Choroid plexus epithelial cell (primary cell): ENCODE data around the gene PICK1.

Experiments
- DNase-seq: peaks from one replicate; pipeline ENCODE4 v3.0.0-alpha.2; 2010; ENCODE audit warnings: low read depth
- H3K4me3 ChIP-seq: 2 replicates; pipeline ENCODE4 v1.5.1; 2011; ENCODE audit warnings: low read depth, mild to moderate bottlenecking, control low read depth, low read length, moderate library complexity
- CTCF ChIP-seq: conservative IDR thresholded peaks from 2 replicates; pipeline ENCODE4 v1.5.1; 2011; ENCODE audit warnings: low read depth, mild to moderate bottlenecking, control low read depth, inconsistent platforms, low read length, moderate library complexity

PICK1 gene

GRCh38 chr22:38017939-38018885 is 39.0 kb upstream of the PICK1 start:
- TF ChIP-seq CTCF: no peak
- DNase-seq: no peak

GRCh38 chr22:38018938-38019827 is 38.0 kb upstream of the PICK1 start:
- no peak for TF ChIP-seq CTCF
- no peak for DNase-seq

More at GRCh38 chr22:38017939-38018885, 39.0 kb upstream of the PICK1 start:
- H3K4me3 ChIP-seq: no peak overlapping the region

GRCh38 chr22:38021206-38021605 is 36.0 kb upstream of the PICK1 start:
- no peak overlapping the region for H3K4me3 ChIP-seq
- TF ChIP-seq CTCF: no peak
- DNase-seq: no peak

More at GRCh38 chr22:38018938-38019827, 38.0 kb upstream of the PICK1 start:
- no peak overlapping the region for H3K4me3 ChIP-seq

- TF ChIP-seq CTCF: no peak
- no peak overlapping the region for H3K4me3 ChIP-seq
- DNase-seq: no peak
Measured at GRCh38 chr22:38023045-38023444, 34.2 kb upstream of the PICK1 start.

GRCh38 chr22:38025514-38025913 is 31.7 kb upstream of the PICK1 start:
- no peak for DNase-seq
- TF ChIP-seq CTCF: no peak
- H3K4me3 ChIP-seq: no peak overlapping the region

GRCh38 chr22:38026130-38027111 is 30.8 kb upstream of the PICK1 start:
- DNase-seq: no peak
- no peak overlapping the region for H3K4me3 ChIP-seq
- no peak for TF ChIP-seq CTCF
